Ureter (tissue), 1 donor: Measurements from ENCODE around the gene SCN1A. TPM values are rescaled to one million over a fixed set of nuclear protein-coding genes. Genes with fewer than 3 reads are reported as not detected.
"Not testable (repeated sequence)": the region's sequence is repeated elsewhere in the genome, so short reads cannot be mapped to it uniquely, and the experiment has no call there.

Experiments
- DNase-seq: peaks from one replicate; pipeline ENCODE4 v3.0.0-alpha.2; 2020; ENCODE audit warnings: low spot score
- total RNA-seq: library from RNA; stranded (reverse); gene quantifications from one replicate; pipeline ENCODE4 v1.2.4, GENCODE V29; 2023
- donor health status: DM: yes; HTN: yes; CAD: no.

SCN1A gene
- total RNA-seq, 1 donor from 2014 or later = not detected

- not testable (repeated sequence) for DNase-seq
Measured at GRCh38 chr2:165972161-165972560, 155.7 kb downstream of the SCN1A start.

GRCh38 chr2:165970663-165971062 is 157.2 kb downstream of the SCN1A start:
- DNase-seq = no peak

GRCh38 chr2:165969227-165969626 is 158.6 kb downstream of the SCN1A start:
- no peak for DNase-seq

GRCh38 chr2:165967746-165968145 is 160.1 kb downstream of the SCN1A start:
- no peak for DNase-seq

- no peak for DNase-seq
Measured at GRCh38 chr2:165961818-165962217, 166.0 kb downstream of the SCN1A start.

GRCh38 chr2:165959371-165959770 is 168.4 kb downstream of the SCN1A start:
- no peak for DNase-seq

- no peak for DNase-seq
Measured at GRCh38 chr2:165958313-165958960, 169.4 kb downstream of the SCN1A start.

GRCh38 chr2:165957030-165957675 is 170.7 kb downstream of the SCN1A start:
- no peak for DNase-seq

GRCh38 chr2:165953655-165954606 is 173.9 kb downstream of the SCN1A start, which contains the start of gene TTC21B:
Gene TTC21B, minus strand, starts transcription at chr2:165953776. Its CDS starts 71 bp downstream, at chr2:165953705.
- peak; percentile 95 for DNase-seq

- no peak for DNase-seq
Measured at GRCh38 chr2:165953306-165953654, 174.5 kb downstream of the SCN1A start.

- no peak for DNase-seq
Measured at GRCh38 chr2:165952741-165953211, 175.0 kb downstream of the SCN1A start.

- DNase-seq = no peak
Measured at GRCh38 chr2:165952085-165952484, 175.7 kb downstream of the SCN1A start.

- no peak for DNase-seq
Measured at GRCh38 chr2:165950438-165950837, 177.4 kb downstream of the SCN1A start.

- no peak for DNase-seq
Measured at GRCh38 chr2:165941827-165942226, 186.0 kb downstream of the SCN1A start.

- DNase-seq = no peak
Measured at GRCh38 chr2:165938237-165938636, 189.6 kb downstream of the SCN1A start.

Other genes starting within 250 kb of the SCN1A start
- gene TTC21B, start 174.2 kb downstream of the SCN1A start, total RNA-seq = 26.4 TPM
- gene SCN9A, start 247.9 kb upstream of the SCN1A start, total RNA-seq = 3.1 TPM